Endothelial cell of umbilical vein (primary cell): ENCODE data around the gene CUZD1.

ENCODE experiments used
- EZH2 ChIP-seq: IDR thresholded peaks from 2 replicates; pipeline ENCODE4 v1.6.1; 2012; ENCODE audit warnings: borderline replicate concordance, low read depth, mild to moderate bottlenecking, moderate library complexity, low read length, inconsistent platforms; ENCODE audit not compliant: severe bottlenecking
- FOS ChIP-seq: IDR thresholded peaks from 2 replicates; pipeline ENCODE4 v1.6.1; 2011; ENCODE audit warnings: mild to moderate bottlenecking, low read length, moderate library complexity, borderline replicate concordance; ENCODE audit not compliant: insufficient read depth
- GATA2 ChIP-seq: IDR thresholded peaks from 2 replicates; pipeline ENCODE4 v1.7.0; 2011; ENCODE audit warnings: low read depth, mild to moderate bottlenecking, moderate library complexity, mixed read lengths, low read length; ENCODE audit not compliant: insufficient read length, insufficient read depth
- JUN ChIP-seq: IDR thresholded peaks from 2 replicates; pipeline ENCODE4 v1.6.1; 2011; ENCODE audit warnings: borderline replicate concordance, low read depth; ENCODE audit not compliant: insufficient read length, insufficient read depth
- MAX ChIP-seq: IDR thresholded peaks from 2 replicates; pipeline ENCODE4 v1.6.1; 2011; ENCODE audit not compliant: insufficient read depth, insufficient read length
- MYC ChIP-seq: IDR thresholded peaks from one replicate; pipeline ENCODE4 v1.6.1; 2011; ENCODE audit warnings: mild to moderate bottlenecking, low read depth, low read length
- POLR2A ChIP-seq: IDR thresholded peaks from 2 replicates; pipeline ENCODE4 v1.6.1; 2012; ENCODE audit warnings: low read depth, mild to moderate bottlenecking, control low read depth, low read length
- POLR2AphosphoS5 ChIP-seq: IDR thresholded peaks from 2 replicates; pipeline ENCODE4 v1.6.1; 2012; ENCODE audit warnings: low read depth, mild to moderate bottlenecking, control low read depth, low read length, moderate library complexity; ENCODE audit not compliant: insufficient read depth
- TF ChIP-seq, protein P1 (sequence below), 2 donors: IDR thresholded peaks; 1 replicate in 1 of 2; 2 replicates in 1 of 2; pipeline ENCODE4 v1.5.1; 2011; ENCODE audit warnings: low read length in 2 of 2, mild to moderate bottlenecking in 2 of 2, moderate library complexity in 2 of 2, control low read depth in 1 of 2, inconsistent platforms in 1 of 2, low read depth in 1 of 2; ENCODE audit not compliant: insufficient read depth in 1 of 2; ENCODE audit errors: extremely low read depth in 1 of 2

- TF ChIP-seq MAX (no peak), EZH2 (no peak), POLR2AphosphoS5 (no peak), FOS (no peak), POLR2A (no peak), JUN (no peak), MYC (no peak), GATA2 (no peak)
- TF ChIP-seq, protein P1, sequence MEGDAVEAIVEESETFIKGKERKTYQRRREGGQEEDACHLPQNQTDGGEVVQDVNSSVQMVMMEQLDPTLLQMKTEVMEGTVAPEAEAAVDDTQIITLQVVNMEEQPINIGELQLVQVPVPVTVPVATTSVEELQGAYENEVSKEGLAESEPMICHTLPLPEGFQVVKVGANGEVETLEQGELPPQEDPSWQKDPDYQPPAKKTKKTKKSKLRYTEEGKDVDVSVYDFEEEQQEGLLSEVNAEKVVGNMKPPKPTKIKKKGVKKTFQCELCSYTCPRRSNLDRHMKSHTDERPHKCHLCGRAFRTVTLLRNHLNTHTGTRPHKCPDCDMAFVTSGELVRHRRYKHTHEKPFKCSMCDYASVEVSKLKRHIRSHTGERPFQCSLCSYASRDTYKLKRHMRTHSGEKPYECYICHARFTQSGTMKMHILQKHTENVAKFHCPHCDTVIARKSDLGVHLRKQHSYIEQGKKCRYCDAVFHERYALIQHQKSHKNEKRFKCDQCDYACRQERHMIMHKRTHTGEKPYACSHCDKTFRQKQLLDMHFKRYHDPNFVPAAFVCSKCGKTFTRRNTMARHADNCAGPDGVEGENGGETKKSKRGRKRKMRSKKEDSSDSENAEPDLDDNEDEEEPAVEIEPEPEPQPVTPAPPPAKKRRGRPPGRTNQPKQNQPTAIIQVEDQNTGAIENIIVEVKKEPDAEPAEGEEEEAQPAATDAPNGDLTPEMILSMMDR (IDR thresholded peaks at IDR 0.05; ENCODE audit: extremely low read depth in 1 of 2, insufficient read depth in 1 of 2, low read depth in 1 of 2, low read length in 2 of 2): no peak
Observed at GRCh38 chr10:122802282-122802681, 43.4 kb downstream of the CUZD1 start.
